ENCODE results near the gene GSTT4. TPM values are rescaled to one million over a fixed set of nuclear protein-coding genes. Genes with fewer than 3 reads are reported as not detected.
A peak's percentile ranks its signal among the peaks of the same experiment; 100 is the strongest.

The GSTT4 gene
- total and polyA plus RNA-seq, 2 of the 13 experiments (the other 11 are each of a cell fraction or from before 2014, with no cell fraction given): 0.59 to 0.62 TPM

DNA sequence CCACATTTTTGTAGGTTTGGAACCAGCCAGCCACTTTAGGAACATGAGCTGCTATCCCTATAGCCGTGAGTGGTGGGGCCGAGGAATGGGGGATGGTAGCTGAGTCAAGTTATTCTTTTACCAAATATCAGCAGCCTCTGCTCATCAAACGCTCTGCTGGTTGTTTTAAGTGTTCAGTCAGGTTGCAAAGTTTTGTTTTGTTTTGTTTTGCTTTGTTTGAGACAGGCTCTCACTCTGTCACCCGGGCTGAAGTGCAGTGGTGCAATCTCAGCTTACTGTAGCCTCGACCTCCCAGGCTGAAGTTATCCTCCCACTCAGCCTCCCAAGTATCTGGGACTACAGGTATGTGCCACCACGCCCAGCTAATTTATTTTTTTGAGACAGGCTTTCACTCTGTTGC lies 20.2 kb upstream of the GSTT4 start (continued):
- TF ChIP-seq, protein P1, sequence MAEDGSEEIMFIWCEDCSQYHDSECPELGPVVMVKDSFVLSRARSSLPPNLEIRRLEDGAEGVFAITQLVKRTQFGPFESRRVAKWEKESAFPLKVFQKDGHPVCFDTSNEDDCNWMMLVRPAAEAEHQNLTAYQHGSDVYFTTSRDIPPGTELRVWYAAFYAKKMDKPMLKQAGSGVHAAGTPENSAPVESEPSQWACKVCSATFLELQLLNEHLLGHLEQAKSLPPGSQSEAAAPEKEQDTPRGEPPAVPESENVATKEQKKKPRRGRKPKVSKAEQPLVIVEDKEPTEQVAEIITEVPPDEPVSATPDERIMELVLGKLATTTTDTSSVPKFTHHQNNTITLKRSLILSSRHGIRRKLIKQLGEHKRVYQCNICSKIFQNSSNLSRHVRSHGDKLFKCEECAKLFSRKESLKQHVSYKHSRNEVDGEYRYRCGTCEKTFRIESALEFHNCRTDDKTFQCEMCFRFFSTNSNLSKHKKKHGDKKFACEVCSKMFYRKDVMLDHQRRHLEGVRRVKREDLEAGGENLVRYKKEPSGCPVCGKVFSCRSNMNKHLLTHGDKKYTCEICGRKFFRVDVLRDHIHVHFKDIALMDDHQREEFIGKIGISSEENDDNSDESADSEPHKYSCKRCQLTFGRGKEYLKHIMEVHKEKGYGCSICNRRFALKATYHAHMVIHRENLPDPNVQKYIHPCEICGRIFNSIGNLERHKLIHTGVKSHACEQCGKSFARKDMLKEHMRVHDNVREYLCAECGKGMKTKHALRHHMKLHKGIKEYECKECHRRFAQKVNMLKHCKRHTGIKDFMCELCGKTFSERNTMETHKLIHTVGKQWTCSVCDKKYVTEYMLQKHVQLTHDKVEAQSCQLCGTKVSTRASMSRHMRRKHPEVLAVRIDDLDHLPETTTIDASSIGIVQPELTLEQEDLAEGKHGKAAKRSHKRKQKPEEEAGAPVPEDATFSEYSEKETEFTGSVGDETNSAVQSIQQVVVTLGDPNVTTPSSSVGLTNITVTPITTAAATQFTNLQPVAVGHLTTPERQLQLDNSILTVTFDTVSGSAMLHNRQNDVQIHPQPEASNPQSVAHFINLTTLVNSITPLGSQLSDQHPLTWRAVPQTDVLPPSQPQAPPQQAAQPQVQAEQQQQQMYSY (CRISPR knock-in tag; IDR thresholded peaks at IDR 0.05): no peak
- no peak for TF ChIP-seq ZNF775 (CRISPR knock-in tag; IDR thresholded peaks at IDR 0.05; ENCODE audit: borderline replicate concordance)
- TF ChIP-seq, protein P2, sequence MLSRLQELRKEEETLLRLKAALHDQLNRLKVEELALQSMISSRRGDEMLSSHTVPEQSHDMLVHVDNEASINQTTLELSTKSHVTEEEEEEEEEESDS (CRISPR knock-in tag; IDR thresholded peaks at IDR 0.05; ENCODE audit: borderline replicate concordance): no peak
- peak; percentile 76; the same call in 1 of the 2 replicates for TF ChIP-seq SOX5 (CRISPR knock-in tag; IDR thresholded peaks at IDR 0.05; ENCODE audit: borderline replicate concordance)
- TF ChIP-seq MBNL3 (CRISPR knock-in tag; conservative IDR thresholded peaks at IDR 0.05): no peak
- no peak for TF ChIP-seq TBP (CRISPR knock-in tag; IDR thresholded peaks at IDR 0.05)
- no peak for TF ChIP-seq ARNT (IDR thresholded peaks at IDR 0.05)
- TF ChIP-seq RAD51 (IDR thresholded peaks at IDR 0.05; ENCODE audit: borderline replicate concordance): no peak
- TF ChIP-seq ZNF570 (CRISPR knock-in tag; IDR thresholded peaks at IDR 0.05; ENCODE audit: borderline replicate concordance): no peak
- peak; percentile 46 for TF ChIP-seq SALL1 (CRISPR knock-in tag; IDR thresholded peaks at IDR 0.05)
- TF ChIP-seq, protein P3, sequence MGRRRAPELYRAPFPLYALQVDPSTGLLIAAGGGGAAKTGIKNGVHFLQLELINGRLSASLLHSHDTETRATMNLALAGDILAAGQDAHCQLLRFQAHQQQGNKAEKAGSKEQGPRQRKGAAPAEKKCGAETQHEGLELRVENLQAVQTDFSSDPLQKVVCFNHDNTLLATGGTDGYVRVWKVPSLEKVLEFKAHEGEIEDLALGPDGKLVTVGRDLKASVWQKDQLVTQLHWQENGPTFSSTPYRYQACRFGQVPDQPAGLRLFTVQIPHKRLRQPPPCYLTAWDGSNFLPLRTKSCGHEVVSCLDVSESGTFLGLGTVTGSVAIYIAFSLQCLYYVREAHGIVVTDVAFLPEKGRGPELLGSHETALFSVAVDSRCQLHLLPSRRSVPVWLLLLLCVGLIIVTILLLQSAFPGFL (CRISPR knock-in tag; IDR thresholded peaks at IDR 0.05): no peak
- TF ChIP-seq, protein P4, sequence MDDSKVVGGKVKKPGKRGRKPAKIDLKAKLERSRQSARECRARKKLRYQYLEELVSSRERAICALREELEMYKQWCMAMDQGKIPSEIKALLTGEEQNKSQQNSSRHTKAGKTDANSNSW (CRISPR knock-in tag; IDR thresholded peaks at IDR 0.05; ENCODE audit: borderline replicate concordance): no peak
- TF ChIP-seq, protein P5, sequence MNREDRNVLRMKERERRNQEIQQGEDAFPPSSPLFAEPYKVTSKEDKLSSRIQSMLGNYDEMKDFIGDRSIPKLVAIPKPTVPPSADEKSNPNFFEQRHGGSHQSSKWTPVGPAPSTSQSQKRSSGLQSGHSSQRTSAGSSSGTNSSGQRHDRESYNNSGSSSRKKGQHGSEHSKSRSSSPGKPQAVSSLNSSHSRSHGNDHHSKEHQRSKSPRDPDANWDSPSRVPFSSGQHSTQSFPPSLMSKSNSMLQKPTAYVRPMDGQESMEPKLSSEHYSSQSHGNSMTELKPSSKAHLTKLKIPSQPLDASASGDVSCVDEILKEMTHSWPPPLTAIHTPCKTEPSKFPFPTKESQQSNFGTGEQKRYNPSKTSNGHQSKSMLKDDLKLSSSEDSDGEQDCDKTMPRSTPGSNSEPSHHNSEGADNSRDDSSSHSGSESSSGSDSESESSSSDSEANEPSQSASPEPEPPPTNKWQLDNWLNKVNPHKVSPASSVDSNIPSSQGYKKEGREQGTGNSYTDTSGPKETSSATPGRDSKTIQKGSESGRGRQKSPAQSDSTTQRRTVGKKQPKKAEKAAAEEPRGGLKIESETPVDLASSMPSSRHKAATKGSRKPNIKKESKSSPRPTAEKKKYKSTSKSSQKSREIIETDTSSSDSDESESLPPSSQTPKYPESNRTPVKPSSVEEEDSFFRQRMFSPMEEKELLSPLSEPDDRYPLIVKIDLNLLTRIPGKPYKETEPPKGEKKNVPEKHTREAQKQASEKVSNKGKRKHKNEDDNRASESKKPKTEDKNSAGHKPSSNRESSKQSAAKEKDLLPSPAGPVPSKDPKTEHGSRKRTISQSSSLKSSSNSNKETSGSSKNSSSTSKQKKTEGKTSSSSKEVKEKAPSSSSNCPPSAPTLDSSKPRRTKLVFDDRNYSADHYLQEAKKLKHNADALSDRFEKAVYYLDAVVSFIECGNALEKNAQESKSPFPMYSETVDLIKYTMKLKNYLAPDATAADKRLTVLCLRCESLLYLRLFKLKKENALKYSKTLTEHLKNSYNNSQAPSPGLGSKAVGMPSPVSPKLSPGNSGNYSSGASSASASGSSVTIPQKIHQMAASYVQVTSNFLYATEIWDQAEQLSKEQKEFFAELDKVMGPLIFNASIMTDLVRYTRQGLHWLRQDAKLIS (CRISPR knock-in tag; IDR thresholded peaks at IDR 0.05): no peak
- TF ChIP-seq ZNF431 (CRISPR knock-in tag; IDR thresholded peaks at IDR 0.05; ENCODE audit: borderline replicate concordance, low read depth): no peak
- TF ChIP-seq ZNF674 (CRISPR knock-in tag; IDR thresholded peaks at IDR 0.05; ENCODE audit: low read depth): no peak
- TF ChIP-seq, protein P6, sequence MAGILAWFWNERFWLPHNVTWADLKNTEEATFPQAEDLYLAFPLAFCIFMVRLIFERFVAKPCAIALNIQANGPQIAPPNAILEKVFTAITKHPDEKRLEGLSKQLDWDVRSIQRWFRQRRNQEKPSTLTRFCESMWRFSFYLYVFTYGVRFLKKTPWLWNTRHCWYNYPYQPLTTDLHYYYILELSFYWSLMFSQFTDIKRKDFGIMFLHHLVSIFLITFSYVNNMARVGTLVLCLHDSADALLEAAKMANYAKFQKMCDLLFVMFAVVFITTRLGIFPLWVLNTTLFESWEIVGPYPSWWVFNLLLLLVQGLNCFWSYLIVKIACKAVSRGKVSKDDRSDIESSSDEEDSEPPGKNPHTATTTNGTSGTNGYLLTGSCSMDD (CRISPR knock-in tag; IDR thresholded peaks at IDR 0.05): no peak
- no peak for TF ChIP-seq ZNF296 (CRISPR knock-in tag; conservative IDR thresholded peaks at IDR 0.05)
- TF ChIP-seq MTA1 (CRISPR knock-in tag; IDR thresholded peaks at IDR 0.05; ENCODE audit: borderline replicate concordance): no peak

Measured in HepG2 (cell line).